ENCODE results near the gene SPDEF.

DNA sequence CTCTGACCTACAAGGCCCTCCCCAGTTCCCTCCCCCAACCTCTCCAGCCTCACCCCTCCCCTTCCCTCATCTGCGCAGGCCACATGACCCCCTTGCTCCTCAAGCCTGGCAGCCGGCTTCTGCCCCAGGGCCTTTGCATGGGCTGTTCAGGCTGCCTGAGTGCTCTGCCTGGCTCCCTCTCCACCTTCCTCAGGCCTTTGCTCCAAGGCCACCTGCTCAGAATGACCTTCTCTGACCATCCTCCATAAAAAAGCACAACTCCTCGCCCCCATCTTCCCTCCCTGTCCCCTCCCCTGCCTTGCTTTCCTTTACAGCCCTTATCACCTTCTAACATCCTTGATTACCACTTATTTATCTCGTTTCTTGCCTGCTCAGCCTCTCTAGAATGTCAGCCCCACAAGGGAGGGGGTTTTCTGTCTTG lies 38.7 kb downstream of the SPDEF start:
- TF ChIP-seq REPIN1 (tag by site-specific recombination; IDR thresholded peaks at IDR 0.05; ENCODE audit: low read depth) (no peak), TCF7L2 (IDR thresholded peaks at IDR 0.05; ENCODE audit: borderline replicate concordance, low read depth, low read length) (no peak), GLI4 (tag by site-specific recombination; IDR thresholded peaks at IDR 0.05) (no peak), YY1 (tag by site-specific recombination; IDR thresholded peaks at IDR 0.05) (no peak), GLI2 (tag by site-specific recombination; IDR thresholded peaks at IDR 0.05; ENCODE audit: borderline replicate concordance, low read depth) (no peak), KLF16 (tag by site-specific recombination; IDR thresholded peaks at IDR 0.05) (no peak), OVOL3 (tag by site-specific recombination; IDR thresholded peaks at IDR 0.05) (no peak), ZFP37 (tag by site-specific recombination; IDR thresholded peaks at IDR 0.05) (no peak)
- TF ChIP-seq, protein P1, sequence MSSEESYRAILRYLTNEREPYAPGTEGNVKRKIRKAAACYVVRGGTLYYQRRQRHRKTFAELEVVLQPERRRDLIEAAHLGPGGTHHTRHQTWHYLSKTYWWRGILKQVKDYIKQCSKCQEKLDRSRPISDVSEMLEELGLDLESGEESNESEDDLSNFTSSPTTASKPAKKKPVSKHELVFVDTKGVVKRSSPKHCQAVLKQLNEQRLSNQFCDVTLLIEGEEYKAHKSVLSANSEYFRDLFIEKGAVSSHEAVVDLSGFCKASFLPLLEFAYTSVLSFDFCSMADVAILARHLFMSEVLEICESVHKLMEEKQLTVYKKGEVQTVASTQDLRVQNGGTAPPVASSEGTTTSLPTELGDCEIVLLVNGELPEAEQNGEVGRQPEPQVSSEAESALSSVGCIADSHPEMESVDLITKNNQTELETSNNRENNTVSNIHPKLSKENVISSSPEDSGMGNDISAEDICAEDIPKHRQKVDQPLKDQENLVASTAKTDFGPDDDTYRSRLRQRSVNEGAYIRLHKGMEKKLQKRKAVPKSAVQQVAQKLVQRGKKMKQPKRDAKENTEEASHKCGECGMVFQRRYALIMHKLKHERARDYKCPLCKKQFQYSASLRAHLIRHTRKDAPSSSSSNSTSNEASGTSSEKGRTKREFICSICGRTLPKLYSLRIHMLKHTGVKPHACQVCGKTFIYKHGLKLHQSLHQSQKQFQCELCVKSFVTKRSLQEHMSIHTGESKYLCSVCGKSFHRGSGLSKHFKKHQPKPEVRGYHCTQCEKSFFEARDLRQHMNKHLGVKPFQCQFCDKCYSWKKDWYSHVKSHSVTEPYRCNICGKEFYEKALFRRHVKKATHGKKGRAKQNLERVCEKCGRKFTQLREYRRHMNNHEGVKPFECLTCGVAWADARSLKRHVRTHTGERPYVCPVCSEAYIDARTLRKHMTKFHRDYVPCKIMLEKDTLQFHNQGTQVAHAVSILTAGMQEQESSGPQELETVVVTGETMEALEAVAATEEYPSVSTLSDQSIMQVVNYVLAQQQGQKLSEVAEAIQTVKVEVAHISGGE (tag by site-specific recombination; conservative IDR thresholded peaks at IDR 0.05; ENCODE audit: low read depth) = no peak
- TF ChIP-seq, protein P2, sequence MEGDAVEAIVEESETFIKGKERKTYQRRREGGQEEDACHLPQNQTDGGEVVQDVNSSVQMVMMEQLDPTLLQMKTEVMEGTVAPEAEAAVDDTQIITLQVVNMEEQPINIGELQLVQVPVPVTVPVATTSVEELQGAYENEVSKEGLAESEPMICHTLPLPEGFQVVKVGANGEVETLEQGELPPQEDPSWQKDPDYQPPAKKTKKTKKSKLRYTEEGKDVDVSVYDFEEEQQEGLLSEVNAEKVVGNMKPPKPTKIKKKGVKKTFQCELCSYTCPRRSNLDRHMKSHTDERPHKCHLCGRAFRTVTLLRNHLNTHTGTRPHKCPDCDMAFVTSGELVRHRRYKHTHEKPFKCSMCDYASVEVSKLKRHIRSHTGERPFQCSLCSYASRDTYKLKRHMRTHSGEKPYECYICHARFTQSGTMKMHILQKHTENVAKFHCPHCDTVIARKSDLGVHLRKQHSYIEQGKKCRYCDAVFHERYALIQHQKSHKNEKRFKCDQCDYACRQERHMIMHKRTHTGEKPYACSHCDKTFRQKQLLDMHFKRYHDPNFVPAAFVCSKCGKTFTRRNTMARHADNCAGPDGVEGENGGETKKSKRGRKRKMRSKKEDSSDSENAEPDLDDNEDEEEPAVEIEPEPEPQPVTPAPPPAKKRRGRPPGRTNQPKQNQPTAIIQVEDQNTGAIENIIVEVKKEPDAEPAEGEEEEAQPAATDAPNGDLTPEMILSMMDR (tag by site-specific recombination; IDR thresholded peaks at IDR 0.05) = no peak
- TF ChIP-seq, protein P3, sequence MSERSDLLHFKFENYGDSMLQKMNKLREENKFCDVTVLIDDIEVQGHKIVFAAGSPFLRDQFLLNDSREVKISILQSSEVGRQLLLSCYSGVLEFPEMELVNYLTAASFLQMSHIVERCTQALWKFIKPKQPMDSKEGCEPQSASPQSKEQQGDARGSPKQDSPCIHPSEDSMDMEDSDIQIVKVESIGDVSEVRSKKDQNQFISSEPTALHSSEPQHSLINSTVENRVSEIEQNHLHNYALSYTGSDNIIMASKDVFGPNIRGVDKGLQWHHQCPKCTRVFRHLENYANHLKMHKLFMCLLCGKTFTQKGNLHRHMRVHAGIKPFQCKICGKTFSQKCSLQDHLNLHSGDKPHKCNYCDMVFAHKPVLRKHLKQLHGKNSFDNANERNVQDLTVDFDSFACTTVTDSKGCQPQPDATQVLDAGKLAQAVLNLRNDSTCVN (tag by site-specific recombination; optimal IDR thresholded peaks at IDR 0.05) = no peak

Measured in HEK293 (cell line).